A549 (cell line): ENCODE measurements around the gene UVRAG. TPM values are rescaled to one million over a fixed set of nuclear protein-coding genes. Genes with fewer than 3 reads are reported as not detected.

Experiments
- ATAC-seq, 2 experiments: fragments of 200-7000 bp in 1 of 2; fragments of >200 bp in 1 of 2; cut with Nextera tagmentation in 1 of 2; cut with Tn5 transposase in 1 of 2; 3 replicates each; pipeline versions ENCODE4 v1.8.0 to v1.9.1; 2018 to 2020; ENCODE audit warnings: mild to moderate bottlenecking in 1 of 2, moderate library complexity in 1 of 2
- CTCF ChIA-PET: fragments of 300-600 bp; sonication (Branson Sonifier 250); formaldehyde crosslinking; extraction: SDS; loops from one replicate; lab custom pipeline; 2021; ENCODE audit warnings: antibody characterized with exemption, inconsistent platforms; lab: Yijun Ruan, JAX
- POLR2A ChIA-PET: fragments of 350-600 bp; formaldehyde crosslinking; extraction: SDS; loops from one replicate; lab custom pipeline; 2021; ENCODE audit warnings: antibody characterized with exemption, inconsistent platforms; lab: Yijun Ruan, JAX
- DNase-seq, 2 experiments: peaks; one replicate each; pipeline versions ENCODE4 v3.0.0 to v3.0.0-alpha.2; 2011 to 2016; ENCODE audit warnings: low read depth in 1 of 2, low spot score in 1 of 2
- FAIRE-seq: peaks from 2 replicates; lab custom pipeline; 2011; peaks lifted over from hg19 to GRCh38; lab: Jason Lieb, UNC
- H3K27ac ChIP-seq, 2 experiments: fragments of >200 bp; sonication (Bioruptor Twin); formaldehyde crosslinking; 3 replicates each; pipeline ENCODE4 v1.5.1; 2016 to 2017
- H3K4me1 ChIP-seq: fragments of >200 bp; sonication (Bioruptor Twin); formaldehyde crosslinking; 3 replicates; pipeline ENCODE4 v1.6.1; 2016
- H3K4me2 ChIP-seq: fragments of >200 bp; sonication (Bioruptor Twin); formaldehyde crosslinking; 3 replicates; pipeline ENCODE4 v1.6.1; 2016
- H3K4me3 ChIP-seq: fragments of >200 bp; sonication (Bioruptor Twin); formaldehyde crosslinking; 3 replicates; pipeline ENCODE4 v1.5.1; 2016
- H3K9me3 ChIP-seq: fragments of >200 bp; sonication (Bioruptor Twin); formaldehyde crosslinking; 3 replicates; pipeline ENCODE4 v1.6.1; 2016
- CBX8 ChIP-seq: fragments of 200-600 bp; sonication (generic); IDR thresholded peaks from 2 replicates; pipeline ENCODE4 v1.6.1; 2016
- CHD2 ChIP-seq: fragments of 150-350 bp; IDR thresholded peaks from 2 replicates; pipeline ENCODE4 v1.6.1; 2014; ENCODE audit warnings: low read length; ENCODE audit not compliant: partially characterized antibody
- EHF ChIP-seq: fragments of 250-450 bp; sonication (Bioruptor Pico); IDR thresholded peaks from 2 replicates; pipeline ENCODE4 v1.5.0; 2020; ENCODE audit warnings: mild to moderate bottlenecking
- EHMT2 ChIP-seq: fragments of 200-600 bp; sonication (generic); IDR thresholded peaks from 2 replicates; pipeline ENCODE4 v1.6.1; 2016; ENCODE audit warnings: antibody characterized with exemption, low read depth, mild to moderate bottlenecking, moderate library complexity
- EP300 ChIP-seq, 2 experiments: fragments of >200 bp; sonication (Bioruptor Twin); formaldehyde crosslinking; IDR thresholded peaks; 2 replicates in 1 of 2; 3 replicates in 1 of 2; pipeline ENCODE4 v1.6.1; 2016 to 2017
- FOSL2 ChIP-seq, 2 experiments: fragments of 450-650 bp in 1 of 2; fragments of >200 bp in 1 of 2; sonication (Bioruptor Twin) in 1 of 2; formaldehyde crosslinking; IDR thresholded peaks; 2 replicates each; pipeline versions ENCODE4 v1.5.0 to v1.6.1; 2016 to 2020; ENCODE audit warnings: mild to moderate bottlenecking in 1 of 2, moderate library complexity in 1 of 2
- GATA3 ChIP-seq: IDR thresholded peaks from 2 replicates; pipeline ENCODE4 v1.6.1; 2012; ENCODE audit warnings: borderline replicate concordance
- HEYL ChIP-seq: fragments of 250-450 bp; sonication (Bioruptor Pico); IDR thresholded peaks from 2 replicates; pipeline ENCODE4 v1.8.0; 2021; ENCODE audit warnings: mild to moderate bottlenecking, moderate library complexity
- HMGXB4 ChIP-seq: fragments of 250-450 bp; sonication (Bioruptor Pico); IDR thresholded peaks from 2 replicates; pipeline ENCODE4 v1.5.0; 2021; ENCODE audit warnings: mild to moderate bottlenecking, moderate library complexity, borderline replicate concordance
- HOXB5 ChIP-seq: fragments of 250-450 bp; sonication (Bioruptor Pico); IDR thresholded peaks from 2 replicates; pipeline ENCODE4 v1.5.0; 2020; ENCODE audit warnings: mild to moderate bottlenecking, moderate library complexity
- KDM1A ChIP-seq: fragments of 200-600 bp; sonication (generic); IDR thresholded peaks from 2 replicates; pipeline ENCODE4 v1.6.1; 2016; ENCODE audit warnings: low read depth, mild to moderate bottlenecking
- MAZ ChIP-seq: fragments of 150-350 bp; IDR thresholded peaks from 2 replicates; pipeline ENCODE4 v1.6.1; 2014; ENCODE audit warnings: antibody characterized with exemption, low read depth, low read length, borderline replicate concordance
- NR3C1 ChIP-seq: fragments of >200 bp; sonication (Bioruptor Twin); formaldehyde crosslinking; IDR thresholded peaks from 3 replicates; pipeline ENCODE4 v1.6.1; 2017
- PHF8 ChIP-seq: fragments of 200-600 bp; sonication (generic); IDR thresholded peaks from 2 replicates; pipeline ENCODE4 v1.6.1; 2016; ENCODE audit warnings: low read depth, mild to moderate bottlenecking, antibody characterized with exemption, moderate library complexity, borderline replicate concordance
- POLR2AphosphoS2 ChIP-seq: conservative IDR thresholded peaks from 2 replicates; pipeline ENCODE4 v1.6.1; 2012; ENCODE audit warnings: low read length, improper control_type of control experiment, inconsistent platforms
- RAD21 ChIP-seq, 2 experiments: fragments of >200 bp in 1 of 2; sonication (Bioruptor Twin) in 1 of 2; formaldehyde crosslinking in 1 of 2; IDR thresholded peaks in 1 of 2; conservative IDR thresholded peaks in 1 of 2; 2 replicates in 1 of 2; 3 replicates in 1 of 2; pipeline ENCODE4 v1.6.1; 2012 to 2018; ENCODE audit warnings: inconsistent platforms in 1 of 2
- RARB ChIP-seq: fragments of 250-450 bp; sonication (Bioruptor Pico); IDR thresholded peaks from 2 replicates; pipeline ENCODE4 v1.8.0; 2021; ENCODE audit warnings: mild to moderate bottlenecking, moderate library complexity
- RNF2 ChIP-seq: fragments of 200-600 bp; sonication (generic); IDR thresholded peaks from 2 replicates; pipeline ENCODE4 v1.6.1; 2016; ENCODE audit warnings: low read depth, mild to moderate bottlenecking, antibody characterized with exemption, moderate library complexity, borderline replicate concordance
- TP53 ChIP-seq: fragments of 250-450 bp; sonication (Bioruptor Pico); IDR thresholded peaks from 2 replicates; pipeline ENCODE4 v1.5.0; 2021; ENCODE audit warnings: mild to moderate bottlenecking, moderate library complexity
- USF2 ChIP-seq: fragments of 450-650 bp; IDR thresholded peaks from 2 replicates; pipeline ENCODE4 v1.6.1; 2014; ENCODE audit warnings: antibody characterized with exemption
- WGBS: methylation state at CpG from one replicate; pipeline ENCODE4 v1.1.6; 2017; ENCODE audit errors: missing lambda C conversion rate; 5-methylcytosine and 5-hydroxymethylcytosine counted together
- polyA plus RNA-seq, 4 experiments: library from polyadenylated mRNA; depleted of rRNA in 3 of 4; stranded (reverse); fragments of >200 nt; fragmentation: RNase III in 1 of 4; extraction: RNeasy Plus Mini Kit Qiagen cat#74134 plus additional on column Dnase treatment in 1 of 4; gene quantifications; 2 replicates in 3 of 4; 3 replicates in 1 of 4; pipeline ENCODE4 v1.2.3, GENCODE V29; 2011 to 2017
- TF ChIP-seq, protein P1 (sequence below): fragments of >200 bp; sonication (Bioruptor Twin); formaldehyde crosslinking; IDR thresholded peaks from 3 replicates; pipeline ENCODE4 v1.6.1; 2016

Gene UVRAG
- polyA plus RNA-seq, 2 of the 4 experiments (the other 2 are of a cell fraction), result 6.1 to 14.1 TPM

DNA sequence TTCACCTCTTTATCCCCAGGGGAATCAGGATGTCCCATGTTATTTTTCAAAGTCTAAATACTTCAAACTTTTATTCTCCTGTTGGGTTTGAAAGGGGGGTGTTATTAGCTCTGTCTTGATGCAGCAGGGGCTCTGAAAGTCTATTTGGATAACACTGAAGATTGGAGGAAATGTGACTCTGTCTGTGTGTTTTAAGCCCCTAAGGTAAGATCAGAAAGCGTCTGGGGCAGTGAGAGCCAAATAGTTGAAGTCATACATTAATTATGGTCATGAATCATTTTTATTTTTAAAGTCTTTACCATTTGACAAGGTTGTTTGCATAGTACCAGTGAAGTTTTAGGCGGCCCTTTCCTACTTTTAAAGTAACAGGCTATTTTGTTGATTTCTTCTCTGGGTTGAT is 139.0 kb downstream of the UVRAG start:
- POLR2A ChIA-PET, result no interaction called here
- ATAC-seq, result peak in 1 of 2 experiments; percentile 41; a peak in 1 of 6 replicates
- CTCF ChIA-PET, result no interaction called here
- Histone ChIP-seq H3K9me3 (no peaks in the 10 kb centered on the region), H3K4me1 (peaks cover 17% of the 10 kb centered on the region), H3K4me2 (peak overlapping the region; percentile 41), H3K27ac (no peak overlapping the region), H3K4me3 (no peak overlapping the region)
- 24% methylated on average over 2 of the region's 2 CpGs for WGBS
- TF ChIP-seq PHF8 (no peak), GATA3 (no peak), HMGXB4 (CRISPR knock-in tag) (no peak), USF2 (no peak), HOXB5 (CRISPR knock-in tag) (no peak), KDM1A (no peak), RNF2 (no peak), EHF (CRISPR knock-in tag) (no peak), HEYL (CRISPR knock-in tag) (no peak), RARB (CRISPR knock-in tag) (no peak), CHD2 (no peak), TP53 (CRISPR knock-in tag) (no peak), EHMT2 (no peak), RAD21 (conservative IDR thresholded peaks at IDR 0.05 in 1 of 2, IDR thresholded peaks at IDR 0.05 in 1 of 2) (no peak), CBX8 (no peak), EP300 (IDR thresholded peaks at IDR 0.05) (no peak), POLR2AphosphoS2 (no peak)
- TF ChIP-seq, protein P1, sequence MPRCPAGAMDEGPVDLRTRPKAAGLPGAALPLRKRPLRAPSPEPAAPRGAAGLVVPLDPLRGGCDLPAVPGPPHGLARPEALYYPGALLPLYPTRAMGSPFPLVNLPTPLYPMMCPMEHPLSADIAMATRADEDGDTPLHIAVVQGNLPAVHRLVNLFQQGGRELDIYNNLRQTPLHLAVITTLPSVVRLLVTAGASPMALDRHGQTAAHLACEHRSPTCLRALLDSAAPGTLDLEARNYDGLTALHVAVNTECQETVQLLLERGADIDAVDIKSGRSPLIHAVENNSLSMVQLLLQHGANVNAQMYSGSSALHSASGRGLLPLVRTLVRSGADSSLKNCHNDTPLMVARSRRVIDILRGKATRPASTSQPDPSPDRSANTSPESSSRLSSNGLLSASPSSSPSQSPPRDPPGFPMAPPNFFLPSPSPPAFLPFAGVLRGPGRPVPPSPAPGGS, result no peak
- no peak for FAIRE-seq
- no peak for DNase-seq

DNA sequence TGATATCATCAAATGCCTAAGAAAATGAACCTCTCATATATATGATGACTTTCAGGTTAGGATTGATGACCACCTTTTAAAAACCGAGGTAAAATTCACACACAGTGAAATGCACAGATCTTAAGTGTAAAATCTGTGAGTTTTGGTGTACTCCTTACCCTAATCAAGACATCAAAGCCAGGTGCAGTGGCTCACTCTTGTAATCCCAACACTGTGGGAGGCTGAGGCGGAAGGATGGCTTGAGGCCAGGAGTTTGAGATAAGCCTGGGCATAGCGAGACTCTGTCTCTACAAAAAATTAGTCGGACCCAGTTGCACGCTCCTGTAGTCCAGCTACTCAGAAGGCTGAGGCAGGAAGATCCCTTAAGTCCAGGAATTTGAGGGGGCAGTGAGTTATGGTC is 140.4 kb downstream of the UVRAG start:
- Histone ChIP-seq H3K4me2 (no peak overlapping the region), H3K4me1 (peaks cover 17% of the 10 kb centered on the region), H3K27ac (no peak overlapping the region), H3K9me3 (no peaks in the 10 kb centered on the region), H3K4me3 (no peak overlapping the region)
- no peak for ATAC-seq
- CTCF ChIA-PET, result interaction anchor here (0.7 kb wide), 1 partner anchor 164 kb away, joined by 3 read pairs; no protein-coding TSS in a partner anchor
- TF ChIP-seq MAZ (no peak), HEYL (CRISPR knock-in tag) (no peak), HOXB5 (CRISPR knock-in tag) (no peak), NR3C1 (no peak), RAD21 (conservative IDR thresholded peaks at IDR 0.05 in 1 of 2, IDR thresholded peaks at IDR 0.05 in 1 of 2) (no peak), FOSL2 (IDR thresholded peaks at IDR 0.05) (no peak), FOSL2 (CRISPR knock-in tag; IDR thresholded peaks at IDR 0.05) (no peak)
- FAIRE-seq, result no peak
- POLR2A ChIA-PET, result no interaction called here
- DNase-seq, result no peak
- 83% methylated on average over 5 of the region's 5 CpGs for WGBS
